HG02678 (cell line): ENCODE measurements around the gene INCENP.
"Not testable (repeated sequence)": the region's sequence is repeated elsewhere in the genome, so short reads cannot be mapped to it uniquely, and the experiment has no call there.

Source experiments
- ATAC-seq: cut with Tn5 transposase; IDR thresholded peaks from one replicate; pipeline ENCODE4 v1.9.1; 2021; ENCODE audit warnings: mild to moderate bottlenecking, moderate library complexity; ENCODE audit not compliant: unreplicated experiment

INCENP gene

GRCh38 chr11:62166371-62166770 lies 42.6 kb downstream of the INCENP start:
- no peak for ATAC-seq

- ATAC-seq = no peak
These were observed 45.6 kb downstream of the INCENP start for GRCh38 chr11:62169448-62169847.

GRCh38 chr11:62169935-62170334 lies 46.1 kb downstream of the INCENP start:
- no peak for ATAC-seq

- no peak for ATAC-seq
These were observed 47.5 kb downstream of the INCENP start for GRCh38 chr11:62171261-62171723.

GRCh38 chr11:62172294-62172693 lies 48.5 kb downstream of the INCENP start:
- ATAC-seq = no peak

GRCh38 chr11:62176766-62177165 lies 53.0 kb downstream of the INCENP start:
- no peak for ATAC-seq

- no peak for ATAC-seq
These were observed 56.2 kb downstream of the INCENP start for GRCh38 chr11:62179995-62180394.

GRCh38 chr11:62181097-62181496 lies 57.3 kb downstream of the INCENP start:
- no peak for ATAC-seq

GRCh38 chr11:62182147-62182891 lies 58.5 kb downstream of the INCENP start:
- ATAC-seq = no peak

- no peak for ATAC-seq
These were observed 62.4 kb downstream of the INCENP start for GRCh38 chr11:62186195-62186594.

- ATAC-seq = no peak
These were observed 66.2 kb downstream of the INCENP start, which contains the start of gene SCGB1D1 for GRCh38 chr11:62190011-62190410. TSS of gene SCGB1D1 (plus strand) at chr11:62190216. CDS start at chr11:62190285, 69 bp downstream.

GRCh38 chr11:62193952-62194351 lies 70.1 kb downstream of the INCENP start:
- no peak for ATAC-seq

GRCh38 chr11:62195010-62195409 lies 71.2 kb downstream of the INCENP start:
- not testable (repeated sequence) for ATAC-seq

- ATAC-seq = no peak
These were observed 72.1 kb downstream of the INCENP start for GRCh38 chr11:62195945-62196344.

GRCh38 chr11:62197400-62197799 lies 73.6 kb downstream of the INCENP start:
- ATAC-seq = not testable (repeated sequence)

GRCh38 chr11:62201376-62201775 lies 77.6 kb downstream of the INCENP start:
- no peak for ATAC-seq
